LNCAP (cell line): ENCODE measurements around the gene ECT2L.
A peak's percentile ranks its signal among the peaks of the same experiment; 100 is the strongest.

Experiments used
- CTCF ChIP-seq: fragments of 450-650 bp; IDR thresholded peaks from 2 replicates; pipeline ENCODE4 v1.5.1; 2017; ENCODE audit warnings: mild to moderate bottlenecking

ECT2L gene

GRCh38 chr6:138795809-138796603, at the start of gene ECT2L:
TSS of gene ECT2L (plus strand) at chr6:138796087. CDS start at chr6:138813275, 17,188 bp downstream.
- no peak for TF ChIP-seq CTCF

- TF ChIP-seq CTCF = no peak
Measured at GRCh38 chr6:138752017-138752416, 43.9 kb upstream of the ECT2L start.

GRCh38 chr6:138757136-138757535, 38.8 kb upstream of the ECT2L start:
- no peak for TF ChIP-seq CTCF

GRCh38 chr6:138765896-138766655, 29.8 kb upstream of the ECT2L start:
- peak; percentile 70 for TF ChIP-seq CTCF

GRCh38 chr6:138769102-138769676, 26.7 kb upstream of the ECT2L start:
- no peak for TF ChIP-seq CTCF

GRCh38 chr6:138772596-138773176, 23.2 kb upstream of the ECT2L start:
- no peak for TF ChIP-seq CTCF
